Measurements from ENCODE around the gene PTPRN2. TPM values are rescaled to one million over a fixed set of nuclear protein-coding genes. Genes with fewer than 3 reads are reported as not detected.

The PTPRN2 gene
- total RNA-seq, 2 experiments from 2014 or later: 7.0 to 7.2 TPM

GRCh38 chr7:157521752-157522151 lies 1065.9 kb downstream of the PTPRN2 start:
- Mint-ChIP-seq H3K36me3 (ENCODE audit: low read depth) (no peaks in the 10 kb centered on the region), H3K27me3 (ENCODE audit: low read depth) (peaks cover 19% of the 10 kb centered on the region), H3K4me1 (ENCODE audit: low read depth) (no peaks in the 10 kb centered on the region), H3K9me3 (ENCODE audit: insufficient read depth) (no peaks in the 10 kb centered on the region), H3K4me3 (no peak overlapping the region), H3K27ac (no peak overlapping the region)
- ATAC-seq: no peak
- ChIA-PET CTCF (no interaction called here), POLR2A (no interaction called here)
- no peak for DNase-seq

- POLR2A ChIA-PET: no interaction called here
- no peak for ATAC-seq
- Mint-ChIP-seq H3K4me1 (ENCODE audit: low read depth) (no peaks in the 10 kb centered on the region), H3K27me3 (ENCODE audit: low read depth) (peaks cover 17% of the 10 kb centered on the region), H3K4me3 (no peak overlapping the region), H3K9me3 (ENCODE audit: insufficient read depth) (no peaks in the 10 kb centered on the region), H3K36me3 (ENCODE audit: low read depth) (no peaks in the 10 kb centered on the region), H3K27ac (no peak overlapping the region)
- CTCF ChIA-PET: no interaction called here
- DNase-seq: no peak
Observed at GRCh38 chr7:157521061-157521731, 1066.4 kb downstream of the PTPRN2 start.

- DNase-seq (no peak), ATAC-seq (no peak)
- H3K4me1 Mint-ChIP-seq (ENCODE audit: low read depth): no peaks in the 10 kb centered on the region
- H3K27ac Mint-ChIP-seq: no peak overlapping the region
- H3K36me3 Mint-ChIP-seq (ENCODE audit: low read depth): no peaks in the 10 kb centered on the region
- ChIA-PET POLR2A (no interaction called here), CTCF (no interaction called here)
- no peaks in the 10 kb centered on the region for H3K9me3 Mint-ChIP-seq (ENCODE audit: insufficient read depth)
- peaks cover 9% of the 10 kb centered on the region for H3K27me3 Mint-ChIP-seq (ENCODE audit: low read depth)
- H3K4me3 Mint-ChIP-seq: no peak overlapping the region
Observed at GRCh38 chr7:157520249-157520648, 1067.4 kb downstream of the PTPRN2 start.

GRCh38 chr7:157519798-157520244 lies 1067.8 kb downstream of the PTPRN2 start:
- ATAC-seq (no peak), DNase-seq (no peak)
- ChIA-PET CTCF (no interaction called here), POLR2A (no interaction called here)
- Mint-ChIP-seq H3K36me3 (ENCODE audit: low read depth) (no peaks in the 10 kb centered on the region), H3K4me3 (no peak overlapping the region), H3K27ac (no peak overlapping the region), H3K27me3 (ENCODE audit: low read depth) (peaks cover 6% of the 10 kb centered on the region), H3K9me3 (ENCODE audit: insufficient read depth) (no peaks in the 10 kb centered on the region), H3K4me1 (ENCODE audit: low read depth) (no peaks in the 10 kb centered on the region)

DNA sequence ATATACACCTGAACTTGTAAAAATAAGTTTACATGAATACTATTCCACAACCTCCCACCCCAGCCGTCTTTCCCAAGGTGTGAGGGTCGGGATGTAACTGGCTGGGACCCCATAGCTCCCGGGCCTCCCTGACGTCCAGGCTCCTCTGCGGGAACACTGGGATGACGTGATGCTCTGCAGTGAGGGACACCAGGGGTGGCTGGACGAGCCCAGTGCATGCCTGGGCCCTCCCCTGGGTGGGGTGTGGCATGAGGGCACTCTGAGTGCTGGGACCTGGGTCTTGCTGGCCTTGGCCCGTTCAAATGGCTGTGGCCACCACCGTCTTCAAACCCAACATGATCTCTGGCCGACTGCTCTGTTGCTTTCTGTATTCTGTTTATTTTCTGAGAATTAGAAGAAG lies 1068.4 kb downstream of the PTPRN2 start:
- H3K36me3 Mint-ChIP-seq (ENCODE audit: low read depth): no peaks in the 10 kb centered on the region
- CTCF ChIA-PET: no interaction called here
- DNase-seq (no peak), ATAC-seq (no peak)
- H3K9me3 Mint-ChIP-seq (ENCODE audit: insufficient read depth): no peaks in the 10 kb centered on the region
- POLR2A ChIA-PET: no interaction called here
- no peak overlapping the region for H3K4me3 Mint-ChIP-seq
- no peaks in the 10 kb centered on the region for H3K4me1 Mint-ChIP-seq (ENCODE audit: low read depth)
- no peak overlapping the region for H3K27ac Mint-ChIP-seq
- peaks cover 3% of the 10 kb centered on the region for H3K27me3 Mint-ChIP-seq (ENCODE audit: low read depth)

DNA sequence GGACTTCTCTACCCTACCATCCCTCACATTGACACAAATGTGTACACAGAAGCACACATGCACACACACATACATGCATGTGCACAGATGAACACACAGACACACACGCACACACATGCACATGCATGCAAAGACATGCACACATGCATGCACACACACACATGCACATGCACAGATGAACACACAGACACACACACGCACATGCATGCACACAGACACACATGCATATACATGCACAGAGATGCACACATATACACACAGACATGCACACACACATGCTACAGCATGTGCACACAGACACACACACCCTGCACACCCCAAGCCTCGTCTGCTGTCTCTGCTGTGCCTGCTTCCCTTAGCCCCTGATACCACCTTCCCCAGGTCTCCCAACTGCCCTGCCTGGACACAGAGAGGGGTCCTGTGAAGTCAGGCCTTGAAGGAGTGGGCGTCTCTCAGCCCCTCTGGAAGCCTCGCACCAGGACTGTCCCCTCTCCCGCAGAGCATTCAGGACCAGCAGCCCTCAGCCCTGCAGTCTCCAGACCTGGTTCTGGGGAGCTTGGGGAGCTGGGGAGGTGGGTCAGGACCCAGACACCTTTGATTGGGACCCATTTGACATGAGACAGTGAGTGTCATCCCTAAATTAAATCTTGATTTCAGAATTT lies 1069.0 kb downstream of the PTPRN2 start:
- H3K27ac Mint-ChIP-seq: no peak overlapping the region
- CTCF ChIA-PET: no interaction called here
- H3K9me3 Mint-ChIP-seq (ENCODE audit: insufficient read depth): no peaks in the 10 kb centered on the region
- peaks cover 3% of the 10 kb centered on the region for H3K27me3 Mint-ChIP-seq (ENCODE audit: low read depth)
- H3K4me1 Mint-ChIP-seq (ENCODE audit: low read depth): no peaks in the 10 kb centered on the region
- POLR2A ChIA-PET: no interaction called here
- no peaks in the 10 kb centered on the region for H3K36me3 Mint-ChIP-seq (ENCODE audit: low read depth)
- DNase-seq (no peak), ATAC-seq (no peak)
- H3K4me3 Mint-ChIP-seq: no peak overlapping the region

GRCh38 chr7:157517782-157518513 lies 1069.7 kb downstream of the PTPRN2 start:
- ChIA-PET POLR2A (no interaction called here), CTCF (no interaction called here)
- no peak for ATAC-seq
- Mint-ChIP-seq H3K9me3 (ENCODE audit: insufficient read depth) (no peaks in the 10 kb centered on the region), H3K27me3 (ENCODE audit: low read depth) (peaks cover 7% of the 10 kb centered on the region), H3K36me3 (ENCODE audit: low read depth) (no peaks in the 10 kb centered on the region), H3K27ac (no peak overlapping the region), H3K4me3 (no peak overlapping the region), H3K4me1 (ENCODE audit: low read depth) (no peaks in the 10 kb centered on the region)
- DNase-seq: no peak

DNA sequence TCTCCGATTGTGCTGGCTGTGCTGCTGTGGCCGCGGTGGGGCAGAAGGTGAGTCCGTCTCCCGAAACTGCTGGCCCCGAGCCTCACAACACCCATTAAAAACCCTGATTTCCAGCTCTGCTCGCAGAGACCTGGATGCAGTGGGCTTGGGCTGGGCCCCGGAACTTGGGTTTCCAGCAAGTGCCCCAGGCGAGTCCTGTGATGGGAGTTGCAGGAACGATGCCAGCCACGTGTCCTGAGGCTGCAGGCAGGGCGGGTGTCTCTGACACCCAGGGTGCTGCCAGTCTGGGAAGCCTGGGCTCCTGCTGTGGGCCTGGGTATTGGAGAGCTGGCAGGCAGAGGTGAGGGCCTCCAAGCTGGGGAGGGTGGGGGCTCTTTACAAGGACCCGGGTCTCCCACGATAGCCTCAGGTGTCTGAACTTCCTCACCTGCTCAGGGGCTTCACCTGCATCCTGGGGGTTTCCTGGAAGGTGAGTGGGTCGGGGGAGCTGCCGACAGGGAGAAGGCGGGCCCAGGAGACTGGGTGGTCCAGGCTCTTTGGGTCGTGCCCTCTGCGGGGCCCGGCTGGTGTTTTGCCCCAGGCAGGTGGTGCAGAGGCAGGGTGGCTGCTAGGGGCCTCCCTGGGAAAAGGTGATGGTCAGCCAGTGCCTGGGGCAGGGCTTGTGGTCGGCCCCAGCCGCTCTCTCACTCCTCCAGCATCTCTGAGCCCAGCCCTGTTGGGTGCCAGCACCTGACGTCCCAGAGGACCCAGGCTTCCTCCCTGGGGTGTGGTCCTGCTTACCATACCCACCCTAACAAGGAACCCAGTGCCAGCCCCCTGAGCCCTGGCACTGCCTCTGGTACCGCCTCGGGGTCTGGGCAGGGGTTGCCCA lies 1070.5 kb downstream of the PTPRN2 start:
- POLR2A ChIA-PET: no interaction called here
- Mint-ChIP-seq H3K4me1 (ENCODE audit: low read depth) (no peaks in the 10 kb centered on the region), H3K27ac (no peak overlapping the region), H3K27me3 (ENCODE audit: low read depth) (peaks cover 9% of the 10 kb centered on the region), H3K9me3 (ENCODE audit: insufficient read depth) (no peaks in the 10 kb centered on the region), H3K4me3 (no peak overlapping the region), H3K36me3 (ENCODE audit: low read depth) (no peaks in the 10 kb centered on the region)
- ATAC-seq (no peak), DNase-seq (no peak)
- CTCF ChIA-PET: no interaction called here

- Mint-ChIP-seq H3K27me3 (ENCODE audit: low read depth) (peaks cover 15% of the 10 kb centered on the region), H3K4me3 (no peak overlapping the region), H3K27ac (no peak overlapping the region), H3K9me3 (ENCODE audit: insufficient read depth) (no peaks in the 10 kb centered on the region), H3K4me1 (ENCODE audit: low read depth) (no peaks in the 10 kb centered on the region), H3K36me3 (ENCODE audit: low read depth) (no peaks in the 10 kb centered on the region)
- POLR2A ChIA-PET: no interaction called here
- CTCF ChIA-PET: no interaction called here
- DNase-seq: no peak
- ATAC-seq: no peak
Observed at GRCh38 chr7:157516311-157516710, 1071.3 kb downstream of the PTPRN2 start.

DNA sequence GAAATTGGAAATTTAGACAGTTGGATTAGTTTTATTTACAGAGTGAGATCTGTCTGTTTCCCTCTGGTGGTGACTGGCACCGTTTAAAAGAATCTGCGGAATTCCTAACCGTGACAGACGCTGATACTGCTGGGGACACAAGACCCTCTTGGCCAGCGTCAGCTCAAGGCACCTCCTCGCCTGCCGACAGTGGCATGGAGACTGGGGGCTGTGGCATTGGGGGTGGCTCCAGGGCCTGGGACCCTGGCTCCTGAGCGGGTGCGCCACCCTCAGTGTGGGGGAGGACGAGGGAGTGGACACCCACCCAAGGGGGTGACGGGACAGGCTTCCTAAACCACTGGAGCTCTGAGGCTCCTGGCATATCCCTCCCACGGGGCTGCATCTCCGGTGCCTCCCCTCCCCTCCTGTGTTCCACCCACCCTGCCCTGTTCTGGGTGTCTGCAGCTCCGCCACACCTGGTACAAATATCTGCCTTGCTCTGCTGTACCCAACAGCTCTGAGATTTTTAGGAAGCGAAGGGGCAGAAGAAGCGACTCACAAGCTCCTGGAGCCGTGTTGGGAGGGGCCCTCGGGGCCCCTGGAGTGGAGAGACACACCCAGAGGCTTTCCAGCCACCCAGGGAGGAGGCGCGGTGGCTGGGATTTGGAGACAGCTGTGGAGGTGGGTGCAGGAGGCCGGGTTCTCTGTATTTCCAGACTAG lies 1072.1 kb downstream of the PTPRN2 start:
- peaks cover 23% of the 10 kb centered on the region for H3K27me3 Mint-ChIP-seq (ENCODE audit: low read depth)
- CTCF ChIA-PET: no interaction called here
- no peak overlapping the region for H3K27ac Mint-ChIP-seq
- DNase-seq (peak; percentile 1), ATAC-seq (no peak)
- no peaks in the 10 kb centered on the region for H3K4me1 Mint-ChIP-seq (ENCODE audit: low read depth)
- no peak overlapping the region for H3K4me3 Mint-ChIP-seq
- POLR2A ChIA-PET: no interaction called here
- no peaks in the 10 kb centered on the region for H3K9me3 Mint-ChIP-seq (ENCODE audit: insufficient read depth)
- no peaks in the 10 kb centered on the region for H3K36me3 Mint-ChIP-seq (ENCODE audit: low read depth)

DNA sequence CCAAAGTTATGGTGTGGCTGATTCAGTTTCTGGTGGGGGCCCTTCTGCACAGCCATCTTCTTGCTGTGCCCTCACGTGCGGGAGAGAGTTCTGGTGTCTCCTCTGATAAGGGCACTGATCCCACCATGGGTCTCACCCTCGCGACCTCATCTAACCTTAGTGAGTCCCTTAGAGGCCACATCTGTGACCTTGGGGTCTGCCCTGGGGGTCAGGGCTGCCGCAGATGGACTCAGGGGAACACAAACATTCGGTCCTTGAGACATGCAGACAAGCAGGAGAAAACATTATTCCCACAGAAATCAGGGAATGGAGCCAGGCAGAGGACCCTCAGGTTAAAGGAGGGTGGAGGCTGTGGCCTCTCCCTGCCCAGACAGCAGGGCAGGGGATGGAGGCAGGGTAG lies 1072.9 kb downstream of the PTPRN2 start:
- H3K36me3 Mint-ChIP-seq (ENCODE audit: low read depth): peaks cover 2% of the 10 kb centered on the region
- H3K4me3 Mint-ChIP-seq: no peak overlapping the region
- no peak overlapping the region for H3K27ac Mint-ChIP-seq
- ChIA-PET POLR2A (no interaction called here), CTCF (no interaction called here)
- H3K27me3 Mint-ChIP-seq (ENCODE audit: low read depth): peaks cover 30% of the 10 kb centered on the region
- peak; percentile 14 for DNase-seq
- H3K4me1 Mint-ChIP-seq (ENCODE audit: low read depth): no peaks in the 10 kb centered on the region
- no peak for ATAC-seq
- peaks cover 4% of the 10 kb centered on the region for H3K9me3 Mint-ChIP-seq (ENCODE audit: insufficient read depth)

Measured in activated CD8-positive, alpha-beta T cell treated with anti-CD3 and anti-CD28 coated beads, Interleukin-2, amount 10 ng/mL, durations not matched to agents 7 days and 5 days (primary cell).